ENCODE results near the gene SPATS2.

DNA sequence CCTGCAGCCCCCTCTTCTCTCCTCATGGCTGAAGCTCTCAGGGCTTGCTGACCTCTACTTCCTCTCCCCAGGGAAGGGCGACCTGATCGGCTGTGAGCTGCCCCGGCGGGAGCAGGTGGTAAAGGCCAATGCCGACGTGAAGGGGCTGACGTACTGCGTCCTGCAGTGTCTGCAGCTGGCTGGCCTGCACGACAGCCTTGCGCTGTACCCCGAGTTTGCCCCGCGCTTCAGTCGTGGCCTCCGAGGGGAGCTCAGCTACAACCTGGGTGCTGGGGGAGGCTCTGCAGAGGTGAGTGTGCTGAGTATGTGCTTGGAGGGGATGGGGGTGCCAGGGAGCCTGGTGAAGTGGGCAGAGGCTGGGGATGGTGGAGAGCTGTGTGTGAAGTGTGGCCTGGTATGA is 187.0 kb downstream of the SPATS2 start:
- TF ChIP-seq FOXM1 (IDR thresholded peaks at IDR 0.05; ENCODE audit: borderline replicate concordance) (no peak), SUZ12 (IDR thresholded peaks at IDR 0.05) (no peak), PKNOX1 (IDR thresholded peaks at IDR 0.05) (no peak), BHLHE40 (IDR thresholded peaks at IDR 0.05; ENCODE audit: borderline replicate concordance) (no peak), FOXK2 (IDR thresholded peaks at IDR 0.05) (no peak), SP1 (IDR thresholded peaks at IDR 0.05) (no peak), FOXA1 (IDR thresholded peaks at IDR 0.05) (no peak)

Data from HEK293T (cell line).